Putamen (tissue), 1 donor: ENCODE results near the gene S100A5.

Source experiments
- DNase-seq: peaks from one replicate; pipeline ENCODE4 v3.0.0-alpha.2; 2016; ENCODE audit warnings: low spot score

The S100A5 gene

GRCh38 chr1:153507926-153508583, 32.7 kb downstream of the S100A5 start:
- no peak for DNase-seq

GRCh38 chr1:153506831-153507413, 33.8 kb downstream of the S100A5 start:
- DNase-seq: no peak

GRCh38 chr1:153506386-153506785, 34.3 kb downstream of the S100A5 start:
- no peak for DNase-seq

- DNase-seq: no peak
Observed at GRCh38 chr1:153505576-153505975, 35.2 kb downstream of the S100A5 start.

- DNase-seq: no peak
Observed at GRCh38 chr1:153503766-153504165, 37.0 kb downstream of the S100A5 start.

- DNase-seq: no peak
Observed at GRCh38 chr1:153498746-153499145, 42.0 kb downstream of the S100A5 start.

- no peak for DNase-seq
Observed at GRCh38 chr1:153495536-153495935, 45.2 kb downstream of the S100A5 start.

GRCh38 chr1:153494976-153495535, 45.7 kb downstream of the S100A5 start:
- DNase-seq: no peak

GRCh38 chr1:153493343-153493960, 47.3 kb downstream of the S100A5 start:
- DNase-seq: no peak

GRCh38 chr1:153490272-153491051, 50.3 kb downstream of the S100A5 start:
- no peak for DNase-seq

GRCh38 chr1:153488731-153489130, 52.0 kb downstream of the S100A5 start:
- DNase-seq: no peak

- no peak for DNase-seq
Observed at GRCh38 chr1:153487707-153488106, 53.0 kb downstream of the S100A5 start.
